Cerebellar nuclear complex (tissue), 1 donor: ENCODE results near the gene GFRA1.
"Not testable (repeated sequence)": the region's sequence is repeated elsewhere in the genome, so short reads cannot be mapped to it uniquely, and the experiment has no call there.

Source experiments
- DNase-seq, 2 experiments: peaks; one replicate each; lab custom pipeline; 2025; lab: John Stamatoyannopoulos, UW

GFRA1 gene

DNA sequence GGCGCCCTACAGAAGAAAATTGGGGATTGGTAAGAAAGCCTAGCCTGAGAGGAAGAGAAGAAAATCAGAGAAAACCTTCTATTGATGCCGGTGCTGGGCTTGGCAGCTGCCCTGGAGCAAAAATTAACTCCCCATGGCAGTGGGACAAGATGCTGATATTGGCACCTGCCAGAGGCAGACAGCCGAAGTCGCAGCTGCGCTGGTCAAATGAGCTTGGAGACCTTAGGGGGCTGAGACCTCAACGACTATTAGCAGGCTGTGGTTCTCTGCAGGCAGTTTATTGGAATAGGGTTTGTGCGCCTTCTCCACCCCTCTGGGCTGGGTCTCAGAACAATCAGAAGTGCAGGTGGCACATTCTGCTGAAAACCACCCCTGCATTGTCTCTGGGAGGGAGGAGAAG lies 213.7 kb downstream of the GFRA1 start:
- no peak for DNase-seq

DNA sequence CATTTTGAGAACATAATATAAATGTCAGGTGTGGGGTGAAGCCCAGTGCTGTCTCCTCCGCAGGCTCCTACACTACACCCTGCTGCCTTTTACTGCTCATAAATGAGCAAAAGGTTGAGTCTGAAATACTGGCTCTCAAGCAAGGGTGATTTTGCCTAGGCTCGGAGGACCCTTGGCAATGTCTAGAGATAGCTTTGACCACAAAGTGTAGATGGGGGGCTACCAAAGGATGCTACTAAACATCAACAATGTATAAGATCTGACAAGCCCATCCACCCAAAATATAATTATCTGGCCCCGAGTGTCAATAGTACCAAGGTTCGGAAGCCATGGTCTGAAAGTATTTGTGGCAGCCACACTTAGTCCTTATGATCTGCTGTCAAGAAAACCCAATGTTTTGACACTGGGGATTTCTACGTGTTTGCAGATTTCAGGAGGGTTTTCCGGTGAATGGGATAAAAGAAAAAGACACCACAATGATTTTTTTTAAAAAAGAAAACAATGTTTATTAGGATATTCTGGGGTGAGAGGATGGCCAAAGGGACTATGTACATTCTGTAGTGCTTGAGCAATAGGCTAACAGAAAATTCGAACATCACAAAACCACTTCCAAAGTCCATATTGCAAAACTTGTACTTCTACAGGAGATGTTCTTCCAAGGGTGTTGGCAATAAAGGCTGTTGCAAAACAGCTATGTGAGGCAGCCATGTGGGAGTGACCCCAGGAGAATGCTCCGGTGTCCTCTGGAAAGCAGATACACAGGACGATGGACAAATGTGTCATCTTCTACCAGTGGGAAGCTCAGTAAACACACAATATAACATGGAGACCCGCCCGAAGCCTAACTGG lies 216.3 kb downstream of the GFRA1 start:
- no peak for DNase-seq

DNA sequence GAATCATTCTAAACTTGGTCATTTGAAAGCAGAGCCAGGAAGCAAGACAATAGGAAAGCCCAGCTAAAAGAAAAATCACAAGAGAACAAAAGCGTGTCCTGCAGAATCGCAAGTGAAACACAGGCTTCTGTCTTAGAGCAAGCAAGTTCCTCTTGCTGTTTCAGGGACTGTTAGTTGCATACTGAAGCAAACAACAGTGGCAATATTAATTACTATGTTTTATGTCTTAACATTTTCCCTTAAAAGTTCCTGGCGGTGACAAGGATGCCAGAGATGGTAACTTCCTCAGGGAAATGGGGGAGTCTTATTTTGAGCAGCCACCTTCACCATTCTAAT lies 217.1 kb downstream of the GFRA1 start:
- no peak for DNase-seq

DNA sequence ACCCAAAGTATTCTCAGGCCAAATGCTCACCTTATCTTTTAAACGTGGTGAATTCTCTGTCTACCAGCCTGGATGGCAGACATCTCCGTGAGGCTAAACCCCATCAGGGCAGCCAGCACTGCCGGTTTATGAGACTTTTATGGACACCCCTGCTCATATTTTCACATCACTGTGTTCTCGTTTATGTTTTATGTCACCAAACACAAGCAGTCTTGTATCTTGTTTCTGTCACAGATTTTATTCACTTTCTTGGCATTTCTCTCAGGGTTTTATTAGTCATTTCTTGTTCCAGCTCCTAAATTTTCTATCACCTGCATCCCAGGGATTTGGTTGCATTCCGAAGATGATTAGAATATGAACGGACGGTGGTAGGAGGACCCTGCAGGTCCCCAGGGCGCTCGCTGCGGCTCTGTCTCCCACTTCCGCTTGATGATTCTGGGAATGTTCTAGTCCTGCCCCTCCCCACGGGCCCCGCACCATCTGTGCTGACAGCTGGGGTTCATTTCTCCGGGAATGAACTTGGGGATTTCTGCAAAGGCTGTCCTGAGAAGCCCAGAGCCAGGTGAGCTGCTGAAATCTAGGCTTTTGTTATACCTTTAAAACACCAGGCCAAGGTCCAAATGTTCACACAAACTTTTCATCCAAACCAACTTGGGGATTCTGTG lies 217.6 kb downstream of the GFRA1 start:
- no peak for DNase-seq

DNA sequence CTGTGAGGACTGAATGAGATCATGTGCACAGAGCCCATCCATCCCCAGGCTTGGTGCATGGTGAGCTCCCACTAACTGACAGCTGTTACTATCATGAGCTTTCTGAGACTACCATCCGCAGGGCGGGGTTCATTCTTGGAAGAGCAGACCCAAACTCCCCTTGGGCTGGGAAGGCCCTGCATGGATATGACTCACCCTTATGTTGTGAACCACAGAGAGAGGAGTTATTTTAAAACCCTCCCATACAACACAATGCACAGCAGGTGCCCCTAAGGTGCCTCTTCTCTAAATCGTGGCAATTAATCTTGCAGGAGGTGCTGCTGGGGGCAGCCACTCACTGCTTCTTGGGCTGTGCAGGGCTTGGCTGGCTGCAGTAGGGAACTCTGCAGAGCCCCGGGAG lies 219.1 kb downstream of the GFRA1 start:
- no peak for DNase-seq

DNA sequence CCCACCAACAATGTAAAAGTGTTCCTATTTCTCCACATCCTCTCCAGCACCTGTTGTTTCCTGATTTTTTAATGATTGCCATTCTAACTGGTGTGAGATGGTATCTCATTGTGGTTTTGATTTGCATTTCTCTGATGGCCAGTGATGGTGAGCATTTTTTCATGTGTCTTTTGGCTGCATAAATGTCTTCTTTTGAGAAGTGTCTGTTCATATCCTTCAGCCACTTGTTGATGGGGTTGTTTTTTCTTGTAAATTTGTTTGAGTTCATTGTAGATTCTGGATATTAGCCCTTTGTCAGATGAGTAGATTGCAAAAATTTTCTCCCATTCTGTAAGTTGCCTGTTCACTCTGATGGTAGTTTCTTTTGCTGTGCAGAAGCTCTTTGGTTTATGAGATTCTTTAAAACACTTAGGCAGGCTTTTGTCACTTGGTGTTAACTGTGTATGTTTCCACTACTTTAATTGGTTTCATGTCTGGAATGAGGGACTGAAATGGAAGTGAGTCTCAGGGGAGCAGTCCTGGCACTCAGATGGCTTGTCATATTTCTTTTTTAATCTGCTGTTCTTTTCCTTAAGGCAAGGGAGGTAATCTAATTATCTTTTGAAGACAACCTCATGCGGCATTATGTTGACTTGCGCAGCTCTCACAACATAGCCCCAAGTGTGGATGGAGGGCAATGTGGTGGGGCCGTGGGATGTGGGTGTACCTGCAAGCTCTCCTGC lies 219.8 kb downstream of the GFRA1 start:
- not testable (repeated sequence) for DNase-seq

DNA sequence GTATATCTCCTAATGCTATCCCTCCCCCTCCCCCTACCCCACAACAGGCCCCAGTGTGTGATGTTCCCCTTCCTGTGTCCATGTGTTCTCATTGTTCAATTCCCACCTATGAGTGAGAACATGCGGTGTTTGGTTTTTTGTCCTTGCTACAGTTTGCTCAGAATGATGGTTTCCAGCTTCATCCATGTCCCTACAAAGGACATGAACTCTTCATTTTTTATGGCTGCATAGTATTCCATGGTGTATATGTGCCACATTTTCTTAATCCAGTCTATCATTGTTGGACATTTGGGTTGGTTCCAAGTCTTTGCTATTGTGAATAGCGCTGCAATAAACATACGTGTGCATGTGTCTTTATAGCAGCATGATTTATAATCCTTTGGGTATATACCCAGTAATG lies 220.5 kb downstream of the GFRA1 start:
- DNase-seq: not testable (repeated sequence)

DNA sequence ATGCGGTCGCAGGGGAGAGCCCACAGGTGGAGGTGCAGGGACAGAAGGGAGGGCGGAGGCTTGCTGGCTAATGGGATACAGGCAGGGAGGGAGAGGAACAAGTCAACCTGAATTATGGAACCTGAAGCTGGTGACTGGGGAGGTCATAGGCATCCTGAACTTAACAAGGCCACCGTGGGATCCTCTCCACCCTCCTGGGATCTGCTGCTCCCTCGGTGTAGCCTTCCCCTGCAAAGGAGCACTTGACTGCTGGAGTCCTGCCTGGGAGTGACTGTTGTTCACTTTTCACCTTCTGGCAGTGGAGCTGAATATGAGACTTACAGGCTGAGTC lies 223.1 kb downstream of the GFRA1 start:
- DNase-seq: no peak

DNA sequence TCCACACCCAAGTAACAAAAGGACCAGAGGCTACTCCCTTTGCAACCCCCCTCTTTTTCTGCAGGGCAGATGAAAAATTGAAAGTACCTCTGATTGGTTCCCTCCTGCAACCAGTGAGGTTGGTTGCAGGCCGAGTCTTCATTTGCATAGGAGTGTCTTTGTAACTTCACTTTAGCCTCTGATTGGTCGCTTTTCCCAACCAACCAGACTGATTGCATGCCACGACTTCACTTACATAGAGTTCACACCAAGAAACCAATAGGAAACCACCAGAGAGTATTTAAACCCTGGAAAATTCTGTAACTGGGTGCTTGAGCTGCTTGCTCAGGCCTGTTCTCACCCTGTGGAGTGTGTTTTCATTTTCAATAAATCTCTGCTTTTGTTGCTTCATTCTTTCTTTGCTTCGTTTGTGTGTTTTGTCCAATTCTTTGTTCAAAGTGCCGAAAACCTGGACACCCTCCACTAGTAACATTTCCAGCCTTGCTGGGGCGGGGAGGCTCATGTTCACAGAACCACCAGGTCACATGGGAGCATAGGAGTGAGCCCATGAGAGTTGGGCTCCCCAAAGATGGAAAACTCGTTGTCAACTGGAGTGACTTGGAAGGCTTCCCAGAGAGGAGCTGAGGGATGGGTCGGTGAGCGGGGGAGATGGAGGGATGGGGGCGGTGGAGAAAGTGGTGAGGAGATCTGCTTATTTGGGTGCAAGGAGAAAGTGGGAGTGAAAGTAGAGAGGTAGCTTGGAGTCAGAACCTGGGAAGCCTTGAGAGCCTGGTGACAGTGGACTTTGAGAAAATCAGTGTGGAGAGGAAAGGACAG lies 223.6 kb downstream of the GFRA1 start:
- no peak for DNase-seq

DNA sequence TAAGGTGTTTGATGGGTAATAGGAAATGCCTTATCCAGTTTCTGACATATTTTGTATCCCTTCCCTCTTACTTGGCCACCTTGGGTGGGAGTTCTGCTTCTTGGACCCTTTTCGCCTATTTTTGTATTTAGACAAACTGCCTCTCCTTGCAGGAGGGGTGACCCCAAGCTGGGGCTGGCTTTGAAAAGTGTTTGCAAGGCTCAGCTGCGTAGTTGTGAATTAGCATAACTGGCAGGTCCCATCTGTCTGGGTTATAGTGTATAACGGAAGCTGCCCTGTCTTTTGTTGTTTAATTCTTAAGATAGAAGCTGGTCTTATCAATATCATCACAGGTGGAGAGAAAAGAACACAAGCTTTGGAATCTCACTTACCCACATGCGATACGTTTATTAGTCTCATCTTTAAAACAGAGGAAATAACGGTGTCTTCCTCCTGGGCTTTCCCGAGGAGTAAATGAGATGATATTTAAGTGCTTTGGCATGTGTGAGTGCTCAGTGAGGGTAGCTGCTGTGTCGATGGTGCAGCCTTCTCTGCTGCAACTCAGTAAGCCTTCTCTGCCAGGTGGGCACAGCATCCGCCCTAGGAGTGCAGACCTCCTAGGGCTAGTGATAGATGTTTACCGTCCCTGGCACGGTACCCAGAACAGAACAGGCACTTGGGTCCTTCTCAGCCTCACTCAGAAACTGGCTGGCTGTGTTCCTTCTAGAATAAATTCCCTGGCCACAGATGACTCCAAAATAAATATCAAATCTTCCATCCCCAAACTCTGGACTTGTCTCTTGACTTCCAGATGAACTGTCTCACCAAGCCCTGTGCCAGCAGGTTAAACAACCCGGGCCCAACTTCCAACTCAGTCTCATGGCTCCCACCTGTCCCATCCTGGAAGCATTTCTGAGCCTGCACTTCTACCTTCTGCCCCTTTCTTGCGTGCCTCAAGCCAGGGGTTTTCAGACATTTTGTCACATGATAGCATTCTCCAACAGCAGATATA lies 227.3 kb downstream of the GFRA1 start:
- no peak for DNase-seq

DNA sequence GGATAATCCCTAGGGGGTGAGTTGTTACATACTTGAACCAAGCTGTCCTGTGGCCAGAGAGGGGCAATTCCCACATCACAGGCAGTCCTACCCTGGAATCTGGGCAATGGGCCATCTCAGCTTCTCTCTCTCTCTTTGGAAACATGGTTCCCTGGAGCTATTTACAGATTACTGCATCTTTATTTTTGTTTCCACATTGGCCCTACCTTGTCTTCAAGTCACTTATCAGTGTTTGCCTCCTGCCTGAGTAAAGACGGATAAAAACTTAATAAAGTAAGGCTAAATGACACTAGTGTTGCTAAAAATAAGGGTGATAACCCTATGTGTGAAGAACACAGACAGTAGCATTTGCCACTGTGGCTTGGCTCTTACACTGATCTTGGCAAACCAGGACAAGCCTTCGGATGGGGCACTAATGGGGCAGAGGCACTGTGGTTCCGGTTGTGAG lies 228.2 kb downstream of the GFRA1 start:
- no peak for DNase-seq

DNA sequence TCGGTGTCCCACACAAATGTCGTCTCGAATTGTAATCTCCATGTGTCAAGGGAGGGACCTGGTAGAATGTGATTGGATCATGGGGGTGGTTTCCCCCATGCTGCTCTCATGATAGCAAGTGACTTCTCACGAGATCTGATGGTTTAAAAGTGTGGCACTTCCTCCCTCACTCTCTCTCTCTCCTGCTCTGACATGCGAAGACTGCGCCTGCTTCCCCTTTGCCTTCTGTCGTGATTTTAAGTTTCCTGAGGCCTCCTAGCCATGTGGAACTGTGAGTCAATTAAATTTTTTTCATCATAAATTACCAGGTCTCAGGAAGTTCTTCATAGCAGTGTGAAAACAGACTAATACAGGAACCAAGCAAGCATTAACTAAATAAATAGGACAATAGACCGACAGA lies 229.1 kb downstream of the GFRA1 start:
- no peak for DNase-seq

DNA sequence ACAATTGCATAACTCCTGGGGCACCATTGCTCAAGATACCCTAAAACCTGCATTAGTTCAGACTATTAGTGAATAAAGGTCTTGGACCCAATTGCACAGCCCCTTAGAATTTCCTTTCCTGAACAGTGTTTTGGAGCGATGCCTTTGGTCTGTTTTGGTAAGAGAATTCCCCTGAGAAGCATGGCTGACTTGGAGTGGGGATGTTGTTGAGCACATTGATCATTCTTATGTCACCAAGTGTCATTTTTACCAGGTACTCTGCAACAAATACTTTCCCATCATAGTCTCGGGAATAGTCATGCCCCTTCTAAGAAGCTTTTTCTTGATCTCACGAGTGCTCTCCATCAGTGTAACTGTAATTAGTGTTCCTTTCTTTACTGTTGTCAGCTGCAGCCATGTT lies 229.7 kb downstream of the GFRA1 start:
- DNase-seq: no peak

DNA sequence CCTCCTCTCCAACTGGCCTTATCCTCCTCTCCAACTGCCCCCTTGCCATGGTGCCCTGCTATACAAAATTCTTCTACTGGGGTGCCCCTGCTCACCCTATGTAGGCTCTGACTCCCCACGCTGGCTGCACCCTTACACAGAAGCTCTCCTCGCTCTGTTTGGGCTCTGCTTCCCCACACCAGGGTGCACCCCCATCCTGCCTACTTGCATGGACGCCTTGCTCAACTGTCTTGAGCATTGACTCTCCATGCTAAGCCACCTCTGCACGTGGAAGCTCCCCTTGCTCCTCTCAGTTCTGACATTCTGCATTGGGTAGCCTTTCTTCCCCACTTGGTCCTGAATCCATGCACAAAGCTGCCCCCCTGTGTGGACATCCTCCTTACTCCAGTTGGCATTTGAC lies 231.1 kb downstream of the GFRA1 start:
- no peak for DNase-seq

DNA sequence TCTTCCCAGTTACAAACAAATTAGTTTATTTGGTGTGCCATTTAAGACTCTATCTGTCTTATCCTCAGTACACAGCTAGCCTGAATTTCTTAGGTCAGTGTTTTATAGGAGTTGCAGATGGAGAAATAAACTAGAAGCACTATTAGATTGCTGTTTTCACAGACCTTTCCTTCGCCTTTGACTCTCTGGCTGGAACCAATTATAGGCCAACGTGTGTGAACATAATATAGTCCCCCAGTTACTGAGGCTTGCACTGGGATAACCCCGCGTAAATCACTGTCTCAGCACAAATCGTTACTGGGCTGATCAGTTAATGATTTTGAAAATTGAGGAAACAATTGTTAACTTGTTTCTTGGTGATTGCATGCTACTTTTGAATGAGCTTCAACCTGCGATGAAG lies 233.4 kb downstream of the GFRA1 start:
- DNase-seq: no peak

DNA sequence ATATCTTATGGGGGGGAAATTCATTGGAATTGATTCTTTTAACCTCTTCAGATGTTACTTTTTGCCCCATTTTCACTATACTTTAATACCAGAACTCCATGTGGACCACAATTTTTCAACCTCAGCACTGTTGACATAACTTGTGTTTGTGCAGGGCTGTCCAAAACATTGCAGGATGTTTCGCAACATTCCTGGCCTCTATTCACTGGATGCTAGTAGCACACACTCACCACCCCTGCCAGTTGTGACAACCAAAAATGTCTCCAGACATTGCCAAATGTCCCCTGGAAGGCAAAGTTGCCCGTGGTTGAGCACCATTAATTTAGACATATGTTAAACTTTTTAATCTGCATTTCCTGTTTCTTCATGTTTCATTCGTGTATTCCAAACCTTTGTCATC lies 234.7 kb downstream of the GFRA1 start:
- no peak for DNase-seq

DNA sequence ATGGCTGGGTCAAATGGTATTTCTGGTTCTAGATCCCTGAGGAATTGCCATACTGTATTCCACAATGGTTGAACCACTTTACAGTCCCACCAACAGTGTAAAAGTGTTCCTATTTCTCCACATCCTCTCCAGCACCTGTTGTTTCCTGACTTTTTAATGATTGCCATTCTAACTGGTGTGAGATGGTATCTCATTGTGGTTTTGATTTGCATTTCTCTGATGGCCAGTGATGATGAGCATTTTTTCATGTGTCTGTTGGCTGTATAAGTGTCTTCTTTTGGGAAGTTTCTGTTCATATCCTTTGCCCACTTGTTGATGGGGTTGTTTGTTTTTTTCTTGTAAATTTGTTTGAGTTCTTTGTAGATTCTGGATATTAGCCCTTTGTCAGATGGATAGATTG lies 237.6 kb downstream of the GFRA1 start:
- not testable (repeated sequence) for DNase-seq

DNA sequence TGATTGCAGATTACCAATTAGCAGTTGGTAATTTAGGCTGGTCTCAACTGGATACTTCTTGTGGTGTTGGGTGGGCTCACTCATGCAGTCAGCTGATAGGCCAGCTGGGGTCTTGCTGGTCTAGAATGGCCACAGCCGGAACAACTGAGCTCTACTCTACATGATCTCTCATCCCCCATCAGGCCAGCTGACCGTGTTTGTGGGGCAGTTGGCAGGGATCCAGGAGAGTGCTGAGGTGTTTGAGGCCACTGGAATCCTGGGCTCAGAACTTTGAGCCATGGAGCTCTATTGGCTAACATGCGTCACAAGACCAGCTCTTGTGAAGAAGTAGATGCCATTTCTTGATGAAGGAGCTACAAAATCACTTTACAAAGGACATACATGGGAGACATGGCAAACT lies 242.4 kb downstream of the GFRA1 start:
- no peak for DNase-seq

DNA sequence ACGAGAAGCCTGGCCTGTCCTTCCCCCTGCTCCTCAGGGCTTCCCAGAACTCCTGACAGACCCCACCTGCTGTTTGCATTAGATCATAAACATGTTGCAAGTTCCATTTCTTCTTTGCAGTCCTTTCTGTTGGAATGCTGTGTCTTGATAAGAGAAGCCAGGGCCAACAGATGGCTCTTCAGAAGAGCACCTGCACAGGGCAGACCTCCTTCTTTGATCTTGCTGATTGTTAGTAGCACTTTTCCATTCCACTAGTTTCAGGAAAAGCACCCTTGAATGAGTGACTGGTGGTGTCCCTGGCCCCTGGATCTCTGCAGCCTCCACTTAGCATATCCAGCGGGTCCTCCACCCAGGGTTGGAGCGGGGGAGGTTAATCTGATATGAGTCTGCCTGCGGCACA lies 243.2 kb downstream of the GFRA1 start:
- DNase-seq: no peak

DNA sequence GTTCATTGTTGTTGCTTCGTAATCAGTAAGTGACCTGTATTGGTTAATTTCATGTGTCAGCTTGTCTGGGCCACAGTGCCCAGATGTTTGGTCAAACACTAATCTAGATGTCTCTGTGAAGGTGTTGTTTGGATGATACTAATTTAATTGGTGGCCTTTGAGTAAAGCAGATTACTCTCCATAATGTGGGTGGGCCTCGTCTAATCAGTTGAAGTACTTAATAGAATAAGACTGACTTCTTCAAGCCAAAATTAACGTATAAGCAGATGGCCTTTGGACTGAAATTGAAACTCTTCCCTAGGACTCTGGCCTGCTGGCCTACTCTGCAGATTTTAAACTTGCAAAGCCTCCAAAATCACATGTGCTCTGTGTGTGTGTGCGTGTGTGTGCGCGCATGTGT lies 245.7 kb downstream of the GFRA1 start:
- no peak for DNase-seq

DNA sequence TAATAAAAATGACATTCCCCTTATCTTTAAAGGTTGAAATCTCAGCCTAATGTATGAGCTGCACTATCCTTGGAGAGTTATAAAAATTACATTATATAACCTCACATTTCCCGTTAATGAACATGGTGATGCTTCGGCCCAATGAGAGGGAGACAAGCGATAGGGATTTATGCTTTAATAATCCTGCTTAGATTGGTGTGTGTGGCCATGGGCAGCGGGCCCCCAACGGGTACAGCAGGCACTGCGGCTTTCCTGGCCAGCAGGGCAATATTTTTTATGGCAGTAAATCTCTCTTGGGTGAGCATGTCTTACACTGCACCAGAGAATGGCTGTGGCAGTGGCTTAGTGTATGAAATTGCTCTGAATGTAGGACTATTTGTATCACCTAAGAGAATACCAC lies 246.3 kb downstream of the GFRA1 start:
- DNase-seq: no peak
